ENCODE results near the gene ADAMTS1.

Gene ADAMTS1

DNA sequence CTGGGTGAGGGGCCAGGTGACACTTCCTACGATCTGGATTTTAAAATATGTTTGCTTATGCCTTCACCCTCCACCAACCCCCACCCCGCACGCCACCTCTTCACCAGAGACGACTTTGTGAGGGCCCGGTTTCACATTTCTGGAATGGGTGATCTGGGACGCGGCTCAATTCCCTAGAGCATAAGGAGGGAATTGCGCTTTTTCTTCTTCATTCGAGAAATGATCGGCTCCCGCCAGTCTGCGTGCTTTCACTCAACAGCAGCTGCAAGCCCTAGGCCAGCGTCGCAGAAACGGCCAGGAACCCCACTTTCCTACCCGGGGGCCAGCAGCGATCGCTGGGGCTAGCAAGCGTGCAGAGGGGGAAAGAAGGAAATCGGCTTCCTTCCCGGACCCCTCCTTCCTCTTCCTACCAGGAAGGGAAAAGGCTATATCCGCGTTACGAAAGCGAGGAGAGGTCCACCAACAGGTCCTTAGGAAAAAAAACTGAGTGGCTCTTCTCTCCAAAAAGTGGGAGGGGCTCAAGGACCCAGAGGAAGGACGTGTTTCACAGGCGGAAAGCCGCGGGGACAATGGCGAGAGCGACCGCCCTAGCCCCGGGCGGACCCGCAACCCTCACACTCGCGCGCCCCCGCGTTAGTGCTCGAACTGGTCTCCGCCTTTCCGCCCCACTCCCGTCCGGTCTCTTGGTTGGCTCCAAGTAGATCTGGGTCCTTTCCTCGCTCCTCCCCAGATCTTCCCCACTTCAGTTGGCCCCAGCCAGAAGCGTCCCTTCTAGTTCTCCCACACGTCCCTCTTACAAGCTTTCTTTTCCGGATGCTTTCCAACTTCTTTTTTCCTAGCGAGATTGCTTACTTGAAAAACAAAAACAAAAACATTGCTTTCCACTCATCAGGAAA lies 1.1 kb upstream of the ADAMTS1 start:
- H2AFZ ChIP-seq (ENCODE audit: low read length), result peak overlapping the region; percentile 82
- H3K27me3 ChIP-seq (ENCODE audit: insufficient read depth, low read length, poor library complexity, severe bottlenecking), result peaks cover 33% of the 10 kb centered on the region
- no peaks in the 10 kb centered on the region for H4K20me1 ChIP-seq (ENCODE audit: insufficient read depth, low read length, poor library complexity, severe bottlenecking)
- TF ChIP-seq CTCF (conservative IDR thresholded peaks at IDR 0.05; ENCODE audit: low read length) (no peak), EZH2phosphoT487 (IDR thresholded peaks at IDR 0.05; ENCODE audit: borderline replicate concordance) (no peak)
- no peaks in the 10 kb centered on the region for H3K79me2 ChIP-seq (ENCODE audit: insufficient read depth, low read length)
- H3F3A ChIP-seq (ENCODE audit: low read depth), result no peaks in the 10 kb centered on the region
- no peaks in the 10 kb centered on the region for H3K9me3 ChIP-seq (ENCODE audit: insufficient read depth, low read depth, low read length)
- H3K9ac ChIP-seq (ENCODE audit: low read depth, low read length, poor library complexity, severe bottlenecking), result peak overlapping the region; percentile 28
- H3K4me2 ChIP-seq (ENCODE audit: low read depth, low read length, poor library complexity, severe bottlenecking), result peak overlapping the region; percentile 55
- peak overlapping the region; percentile 59 for H3K4me3 ChIP-seq (ENCODE audit: low read length, poor library complexity, severe bottlenecking)
- no peaks in the 10 kb centered on the region for H3K9me2 ChIP-seq (replicated peaks; ENCODE audit: low read depth, low read length)
- no peaks in the 10 kb centered on the region for H3K36me3 ChIP-seq (ENCODE audit: insufficient read depth, low read length)
- H3K4me1 ChIP-seq (ENCODE audit: insufficient read depth, low read length, poor library complexity, severe bottlenecking), result no peaks in the 10 kb centered on the region

DNA sequence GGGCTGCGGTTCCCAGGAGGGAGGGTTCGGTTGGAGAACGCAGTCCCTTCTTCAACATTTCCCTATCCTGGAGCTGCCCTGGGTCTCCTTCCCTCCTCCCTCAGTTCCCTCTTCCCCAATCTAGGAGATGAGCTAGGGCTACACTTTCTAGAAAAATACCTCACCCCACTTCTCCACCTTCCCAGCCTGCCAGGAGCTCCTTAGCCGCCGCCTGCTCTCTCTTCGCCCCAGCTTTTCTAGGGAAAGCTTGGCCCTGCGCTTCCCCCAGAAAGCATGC lies 488 bp upstream of the ADAMTS1 start:
- TF ChIP-seq EZH2phosphoT487 (IDR thresholded peaks at IDR 0.05; ENCODE audit: borderline replicate concordance), result no peak
- Histone ChIP-seq H3K9me3 (ENCODE audit: insufficient read depth, low read depth, low read length) (no peaks in the 10 kb centered on the region), H2AFZ (ENCODE audit: low read length) (peak overlapping the region; percentile 82; the same call in 1 of the 2 replicates), H3K36me3 (ENCODE audit: insufficient read depth, low read length) (no peaks in the 10 kb centered on the region), H3K9ac (ENCODE audit: low read depth, low read length, poor library complexity, severe bottlenecking) (no peak overlapping the region), H3K27me3 (ENCODE audit: insufficient read depth, low read length, poor library complexity, severe bottlenecking) (peaks cover 33% of the 10 kb centered on the region), H3K9me2 (replicated peaks; ENCODE audit: low read depth, low read length) (no peaks in the 10 kb centered on the region), H3K79me2 (ENCODE audit: insufficient read depth, low read length) (no peaks in the 10 kb centered on the region), H3K4me2 (ENCODE audit: low read depth, low read length, poor library complexity, severe bottlenecking) (peak overlapping the region; percentile 55), H4K20me1 (ENCODE audit: insufficient read depth, low read length, poor library complexity, severe bottlenecking) (no peaks in the 10 kb centered on the region), H3F3A (ENCODE audit: low read depth) (no peaks in the 10 kb centered on the region), H3K4me3 (ENCODE audit: low read length, poor library complexity, severe bottlenecking) (peak overlapping the region; percentile 59), H3K4me1 (ENCODE audit: insufficient read depth, low read length, poor library complexity, severe bottlenecking) (no peaks in the 10 kb centered on the region)

DNA sequence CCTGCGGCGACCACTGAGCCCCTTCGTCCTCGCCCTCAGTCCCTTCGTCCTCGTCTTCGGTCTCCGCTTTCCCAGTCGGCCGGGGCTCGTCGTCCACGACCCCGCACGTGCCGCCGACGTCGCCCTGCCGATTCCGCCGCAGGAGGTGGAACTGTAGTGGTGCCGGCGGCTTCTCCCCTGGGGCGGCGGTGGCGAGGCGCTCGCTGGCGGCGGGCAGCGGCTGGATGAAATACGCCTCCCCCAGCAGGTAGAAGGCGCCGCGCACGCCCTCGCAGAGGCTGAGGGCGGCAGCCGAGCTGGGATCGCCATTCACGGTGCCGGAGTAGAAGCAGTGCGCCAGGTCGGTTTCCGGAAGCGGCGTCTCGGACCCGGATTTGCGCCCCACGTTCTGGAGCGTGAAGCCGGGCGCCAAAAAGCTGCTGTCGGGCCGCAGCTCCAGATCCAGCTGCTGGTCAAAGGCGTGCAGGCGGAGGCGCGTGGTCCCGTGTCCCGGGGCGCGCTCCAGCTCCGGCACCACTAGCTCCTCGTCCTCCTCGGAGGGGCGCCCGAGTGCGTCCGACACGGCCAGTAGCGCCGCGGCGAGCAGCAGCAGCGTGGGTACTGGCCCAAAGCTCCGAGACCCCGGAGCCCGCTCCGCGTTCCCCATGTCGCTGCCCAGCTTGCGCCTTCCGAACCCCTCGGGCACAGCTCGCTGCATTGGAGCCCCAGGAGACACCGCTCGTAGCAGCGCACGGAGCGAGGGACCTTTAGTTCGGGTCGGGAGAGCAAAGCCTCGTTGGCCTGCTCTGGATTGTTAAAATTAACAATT lies 747 bp downstream of the ADAMTS1 start:
- no peaks in the 10 kb centered on the region for H3K9me3 ChIP-seq (ENCODE audit: insufficient read depth, low read depth, low read length)
- H3K9ac ChIP-seq (ENCODE audit: low read depth, low read length, poor library complexity, severe bottlenecking), result no peak overlapping the region
- H2AFZ ChIP-seq (ENCODE audit: low read length), result no peak overlapping the region
- peak overlapping the region; percentile 50 for H3K4me2 ChIP-seq (ENCODE audit: low read depth, low read length, poor library complexity, severe bottlenecking)
- peaks cover 33% of the 10 kb centered on the region for H3K27me3 ChIP-seq (ENCODE audit: insufficient read depth, low read length, poor library complexity, severe bottlenecking)
- no peak for TF ChIP-seq CTCF (conservative IDR thresholded peaks at IDR 0.05; ENCODE audit: low read length)
- TF ChIP-seq EZH2phosphoT487 (IDR thresholded peaks at IDR 0.05; ENCODE audit: borderline replicate concordance), result no peak
- no peaks in the 10 kb centered on the region for H4K20me1 ChIP-seq (ENCODE audit: insufficient read depth, low read length, poor library complexity, severe bottlenecking)
- H3K79me2 ChIP-seq (ENCODE audit: insufficient read depth, low read length), result no peaks in the 10 kb centered on the region
- no peaks in the 10 kb centered on the region for H3F3A ChIP-seq (ENCODE audit: low read depth)
- no peaks in the 10 kb centered on the region for H3K4me1 ChIP-seq (ENCODE audit: insufficient read depth, low read length, poor library complexity, severe bottlenecking)
- H3K9me2 ChIP-seq (replicated peaks; ENCODE audit: low read depth, low read length), result no peaks in the 10 kb centered on the region
- H3K4me3 ChIP-seq (ENCODE audit: low read length, poor library complexity, severe bottlenecking), result no peak overlapping the region
- H3K36me3 ChIP-seq (ENCODE audit: insufficient read depth, low read length), result no peaks in the 10 kb centered on the region
